SH-SY5Y (cell line): Measurements from ENCODE around the gene MAJIN.

Experiments
- GATA2 ChIP-seq: IDR thresholded peaks from 2 replicates; pipeline ENCODE4 v1.6.1; 2011; ENCODE audit warnings: mild to moderate bottlenecking, low read depth, low read length
- GATA3 ChIP-seq: IDR thresholded peaks from 2 replicates; pipeline ENCODE4 v1.6.1; 2011; ENCODE audit warnings: low read depth, mild to moderate bottlenecking, low read length, moderate library complexity

- TF ChIP-seq GATA2 = no peak
- TF ChIP-seq GATA3 = no peak
These were observed 36.4 kb downstream of the MAJIN start, which contains the start of gene GPHA2 for GRCh38 chr11:64935359-64936081.
